Vagina (tissue), 2 donors: Measurements from ENCODE around the gene SLC25A21. TPM values are rescaled to one million over a fixed set of nuclear protein-coding genes. Genes with fewer than 3 reads are reported as not detected.
"Not testable (repeated sequence)": the region's sequence is repeated elsewhere in the genome, so short reads cannot be mapped to it uniquely, and the experiment has no call there.

Experiments used
- DNase-seq, 2 donors: peaks; one replicate each; pipeline ENCODE4 v3.0.0-alpha.2; 2017; ENCODE audit errors: extremely low spot score in 2 of 2
- H3K27ac ChIP-seq: fragments of 200-600 bp; sonication (generic); one replicate; pipeline ENCODE4 v1.5.1; 2019
- H3K27me3 ChIP-seq: fragments of 200-600 bp; sonication (generic); one replicate; pipeline ENCODE4 v1.5.1; 2019
- H3K36me3 ChIP-seq, 2 donors: fragments of 200-600 bp; sonication (generic); one replicate each; pipeline ENCODE4 v1.5.1; 2017 to 2019
- H3K4me1 ChIP-seq: fragments of 200-600 bp; sonication (generic); one replicate; pipeline ENCODE4 v1.5.1; 2019
- H3K4me3 ChIP-seq, 2 donors: fragments of 200-600 bp; sonication (generic); 1 replicate in 1 of 2; 2 replicates in 1 of 2; pipeline ENCODE4 v1.5.1; 2016 to 2019
- H3K9me3 ChIP-seq: fragments of 200-600 bp; sonication (generic); one replicate; pipeline ENCODE4 v1.5.1; 2019
- POLR2A ChIP-seq, 2 donors: fragments of 450-650 bp; IDR thresholded peaks; one replicate each; pipeline ENCODE4 v1.6.1; 2017; ENCODE audit warnings: antibody characterized with exemption in 2 of 2, mild to moderate bottlenecking in 2 of 2, moderate library complexity in 2 of 2
- POLR2AphosphoS5 ChIP-seq, 2 donors: sonication (generic); formaldehyde crosslinking; IDR thresholded peaks; one replicate each; pipeline ENCODE4 v1.9.0; 2017; ENCODE audit warnings: antibody characterized with exemption in 2 of 2, mild to moderate bottlenecking in 2 of 2, low read depth in 1 of 2; ENCODE audit not compliant: insufficient read depth in 1 of 2
- intact Hi-C: fragments of 100-400 bp; cut with DNase I; formaldehyde crosslinking; loops from one replicate; pipeline ENCODE4 v1.15.1; 2023
- total RNA-seq: library from RNA; depleted of rRNA; stranded (reverse); fragments of >200 nt; gene quantifications from one replicate; pipeline ENCODE4 v1.2.3, GENCODE V29; 2016
- TF ChIP-seq, protein P1 (sequence below), 3 experiments: fragments of 450-650 bp in 2 of 3; fragments of 200-600 bp in 1 of 3; sonication (generic) in 1 of 3; IDR thresholded peaks; one replicate each; pipeline ENCODE4 v1.5.1; 2017 to 2019; ENCODE audit warnings: antibody characterized with exemption in 3 of 3, mild to moderate bottlenecking in 2 of 3, moderate library complexity in 2 of 3

Gene SLC25A21
- total RNA-seq, 1 donor from 2014 or later: 0.49 TPM

DNA sequence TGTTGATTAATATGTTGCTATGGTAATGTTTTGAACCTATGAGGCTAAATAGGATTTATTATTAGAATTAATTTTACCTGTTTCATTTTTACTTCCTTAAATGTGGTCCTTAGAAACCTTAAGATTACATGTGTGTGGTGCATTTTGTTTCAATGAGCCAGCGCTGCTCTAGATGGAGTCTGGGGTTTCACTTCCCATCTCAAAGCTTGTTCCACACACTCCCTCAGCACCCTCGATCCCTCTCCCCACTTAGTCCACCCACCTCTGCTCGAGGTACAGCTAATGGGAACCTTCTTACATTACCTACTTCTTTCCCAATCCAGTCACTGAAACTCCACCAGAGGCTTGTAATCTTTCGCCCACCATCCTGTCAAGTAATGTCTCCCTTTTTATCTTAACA is 305.5 kb downstream of the SLC25A21 start:
- TF ChIP-seq POLR2AphosphoS5 (IDR thresholded peaks at IDR 0.05; ENCODE audit: insufficient read depth in 1 of 2, low read depth in 1 of 2) (no peak), POLR2A (IDR thresholded peaks at IDR 0.05) (no peak)
- TF ChIP-seq, protein P1, sequence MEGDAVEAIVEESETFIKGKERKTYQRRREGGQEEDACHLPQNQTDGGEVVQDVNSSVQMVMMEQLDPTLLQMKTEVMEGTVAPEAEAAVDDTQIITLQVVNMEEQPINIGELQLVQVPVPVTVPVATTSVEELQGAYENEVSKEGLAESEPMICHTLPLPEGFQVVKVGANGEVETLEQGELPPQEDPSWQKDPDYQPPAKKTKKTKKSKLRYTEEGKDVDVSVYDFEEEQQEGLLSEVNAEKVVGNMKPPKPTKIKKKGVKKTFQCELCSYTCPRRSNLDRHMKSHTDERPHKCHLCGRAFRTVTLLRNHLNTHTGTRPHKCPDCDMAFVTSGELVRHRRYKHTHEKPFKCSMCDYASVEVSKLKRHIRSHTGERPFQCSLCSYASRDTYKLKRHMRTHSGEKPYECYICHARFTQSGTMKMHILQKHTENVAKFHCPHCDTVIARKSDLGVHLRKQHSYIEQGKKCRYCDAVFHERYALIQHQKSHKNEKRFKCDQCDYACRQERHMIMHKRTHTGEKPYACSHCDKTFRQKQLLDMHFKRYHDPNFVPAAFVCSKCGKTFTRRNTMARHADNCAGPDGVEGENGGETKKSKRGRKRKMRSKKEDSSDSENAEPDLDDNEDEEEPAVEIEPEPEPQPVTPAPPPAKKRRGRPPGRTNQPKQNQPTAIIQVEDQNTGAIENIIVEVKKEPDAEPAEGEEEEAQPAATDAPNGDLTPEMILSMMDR (IDR thresholded peaks at IDR 0.05): no peak
- Histone ChIP-seq H3K36me3 (no peaks in the 10 kb centered on the region), H3K27me3 (no peaks in the 10 kb centered on the region), H3K27ac (no peak overlapping the region), H3K4me3 (no peak overlapping the region), H3K4me1 (no peaks in the 10 kb centered on the region), H3K9me3 (no peaks in the 10 kb centered on the region)
- intact Hi-C loops: no loop called here
- DNase-seq: no peak

GRCh38 chr14:36863271-36863670 is 309.1 kb downstream of the SLC25A21 start:
- Histone ChIP-seq H3K9me3 (no peaks in the 10 kb centered on the region), H3K36me3 (no peaks in the 10 kb centered on the region), H3K27ac (no peak overlapping the region), H3K27me3 (no peaks in the 10 kb centered on the region), H3K4me3 (no peak overlapping the region), H3K4me1 (no peaks in the 10 kb centered on the region)
- no peak for DNase-seq
- TF ChIP-seq, protein P1 (IDR thresholded peaks at IDR 0.05): no peak
- TF ChIP-seq POLR2AphosphoS5 (IDR thresholded peaks at IDR 0.05; ENCODE audit: insufficient read depth in 1 of 2, low read depth in 1 of 2): no peak
- no peak for TF ChIP-seq POLR2A (IDR thresholded peaks at IDR 0.05)
- intact Hi-C loops: no loop called here

DNA sequence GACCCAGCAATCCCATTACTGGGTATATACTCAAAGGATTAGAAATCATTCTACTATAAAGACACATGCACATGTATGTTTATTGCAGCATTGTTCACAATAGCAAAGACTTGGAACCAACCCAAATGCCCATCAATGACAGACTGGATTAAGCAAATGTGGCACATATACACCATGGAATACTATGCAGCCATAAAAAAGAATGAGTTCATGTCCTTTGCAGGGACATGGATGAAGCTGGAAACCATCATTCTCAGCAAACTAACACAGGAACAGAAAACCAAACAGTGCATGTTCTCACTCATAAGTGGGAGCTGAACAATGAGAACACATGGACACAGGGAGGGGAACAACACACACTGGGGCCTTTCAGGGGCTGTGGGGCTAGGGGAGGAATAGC is 310.2 kb downstream of the SLC25A21 start:
- DNase-seq, H3K4me3 ChIP-seq, H3K27ac ChIP-seq, H3K27me3 ChIP-seq, H3K36me3 ChIP-seq, H3K4me1 ChIP-seq, intact Hi-C loops, H3K9me3 ChIP-seq: not testable (repeated sequence)

DNA sequence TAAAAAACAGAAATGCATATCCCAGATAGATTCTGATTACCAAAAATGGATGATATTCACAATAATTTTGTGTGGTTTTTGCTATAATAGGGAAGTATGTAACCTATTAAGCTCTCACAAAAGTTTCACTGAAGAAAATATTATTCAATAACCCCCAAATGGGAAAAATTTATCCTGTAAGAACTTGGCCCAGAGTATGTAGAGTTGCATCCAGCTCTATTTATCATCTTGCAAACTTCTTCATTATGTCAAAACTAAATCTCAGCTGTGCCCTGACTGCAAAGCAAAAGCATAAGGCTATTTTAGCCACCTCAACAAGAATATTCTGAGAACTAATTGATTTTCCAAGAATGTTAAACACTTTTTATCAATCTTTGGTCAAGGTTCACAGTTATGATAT is 311.6 kb downstream of the SLC25A21 start:
- no peak for DNase-seq
- no peak overlapping the region for H3K4me3 ChIP-seq
- H3K4me1 ChIP-seq: no peaks in the 10 kb centered on the region
- no peaks in the 10 kb centered on the region for H3K9me3 ChIP-seq
- intact Hi-C loops: no loop called here
- TF ChIP-seq POLR2A (IDR thresholded peaks at IDR 0.05) (no peak), POLR2AphosphoS5 (IDR thresholded peaks at IDR 0.05; ENCODE audit: insufficient read depth in 1 of 2, low read depth in 1 of 2) (no peak)
- TF ChIP-seq, protein P1 (IDR thresholded peaks at IDR 0.05): no peak
- no peaks in the 10 kb centered on the region for H3K27me3 ChIP-seq
- H3K27ac ChIP-seq: no peak overlapping the region
- H3K36me3 ChIP-seq: no peaks in the 10 kb centered on the region

DNA sequence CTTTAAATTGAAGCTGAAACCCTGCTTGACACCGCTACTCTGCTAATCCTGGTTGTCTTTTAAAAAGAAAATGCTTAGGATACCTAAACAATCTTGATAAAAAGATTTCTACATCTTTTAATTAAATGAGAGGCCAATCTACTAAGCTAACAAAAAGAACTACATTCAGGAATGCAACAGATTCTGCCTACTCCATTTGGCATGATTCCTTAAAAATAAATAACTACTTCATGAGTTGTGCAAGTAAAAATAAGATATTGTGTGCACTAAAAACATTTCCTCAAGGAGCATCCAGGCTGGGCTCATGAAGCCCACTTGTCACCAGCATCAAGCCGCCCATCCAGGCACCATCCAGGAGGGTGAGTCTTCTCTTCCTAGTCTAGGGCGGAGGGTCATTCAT is 313.3 kb downstream of the SLC25A21 start:
- Histone ChIP-seq H3K27ac (no peak overlapping the region), H3K4me1 (no peaks in the 10 kb centered on the region), H3K9me3 (no peaks in the 10 kb centered on the region), H3K36me3 (no peaks in the 10 kb centered on the region), H3K27me3 (no peaks in the 10 kb centered on the region), H3K4me3 (no peak overlapping the region)
- TF ChIP-seq POLR2AphosphoS5 (IDR thresholded peaks at IDR 0.05; ENCODE audit: insufficient read depth in 1 of 2, low read depth in 1 of 2): no peak
- no peak for DNase-seq
- intact Hi-C loops: no loop called here

DNA sequence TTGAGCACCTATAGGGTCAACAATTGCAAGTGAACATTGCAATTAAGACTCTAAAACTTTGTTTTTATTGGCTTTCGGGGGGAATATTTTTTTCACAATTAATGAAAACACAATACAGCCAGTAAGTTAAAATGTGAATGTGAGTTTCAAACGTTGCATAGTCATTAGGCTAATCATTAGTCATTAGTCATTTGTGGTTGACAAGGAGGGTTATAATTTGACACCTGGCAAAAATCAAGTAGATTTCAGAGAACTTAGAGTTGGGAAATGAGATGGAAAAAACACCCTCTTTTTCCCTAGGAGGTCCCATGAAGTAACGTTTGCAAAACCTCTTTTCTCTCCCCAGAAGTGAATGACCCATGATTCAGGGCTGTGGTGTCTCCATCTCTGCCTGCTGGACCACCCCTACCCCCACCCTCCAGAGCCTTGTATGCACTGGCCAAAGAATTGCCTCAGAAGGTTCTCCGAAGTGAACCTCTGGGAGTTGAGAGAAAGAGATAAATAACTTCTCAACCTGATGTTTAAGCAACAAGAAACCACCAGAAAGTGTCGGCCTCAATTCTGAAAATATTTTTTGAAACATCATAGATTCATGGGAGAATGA is 314.5 kb downstream of the SLC25A21 start:
- H3K36me3 ChIP-seq: no peaks in the 10 kb centered on the region
- intact Hi-C loops: no loop called here
- H3K27ac ChIP-seq: no peak overlapping the region
- no peaks in the 10 kb centered on the region for H3K27me3 ChIP-seq
- TF ChIP-seq POLR2AphosphoS5 (IDR thresholded peaks at IDR 0.05; ENCODE audit: insufficient read depth in 1 of 2, low read depth in 1 of 2): no peak
- no peaks in the 10 kb centered on the region for H3K9me3 ChIP-seq
- no peak for DNase-seq
- H3K4me3 ChIP-seq: no peak overlapping the region
- no peaks in the 10 kb centered on the region for H3K4me1 ChIP-seq
